Stimulated activated naive B cell treated with anti-CD40 and anti-IgM and Interleukin-4, amounts not matched to agents 10 μg/mL and 1 μg/mL and 100 μg/mL, for 72 hours (primary cell): ENCODE data around the gene OTOA.
A peak's percentile ranks its signal among the peaks of the same experiment; 100 is the strongest.
"Not testable (repeated sequence)": the region's sequence is repeated elsewhere in the genome, so short reads cannot be mapped to it uniquely, and the experiment has no call there.

ENCODE experiments used
- ATAC-seq, 2 donors: fragments of 150-1000 bp; cut with Tn5 transposase; replicated peaks; 2 replicates each; pipeline ENCODE4 v1.10.0; 2021; ENCODE audit warnings: moderate library complexity in 1 of 2
- DNase-seq: peaks from one replicate; pipeline ENCODE4 v3.0.0; 2021
- H3K27ac Mint-ChIP-seq: one replicate; pipeline ENCODE4 v1.8.0; 2022; ENCODE audit warnings: mild to moderate bottlenecking, mixed read lengths
- H3K27me3 Mint-ChIP-seq, 2 donors: one replicate each; pipeline ENCODE4 v1.8.0; 2022; ENCODE audit warnings: mixed read lengths in 2 of 2
- H3K36me3 Mint-ChIP-seq, 2 donors: one replicate each; pipeline ENCODE4 v1.8.0; 2022; ENCODE audit warnings: mixed read lengths in 2 of 2, mild to moderate bottlenecking in 1 of 2
- H3K4me1 Mint-ChIP-seq, 2 donors: one replicate each; pipeline ENCODE4 v1.8.0; 2022; ENCODE audit warnings: mixed read lengths in 2 of 2, mild to moderate bottlenecking in 1 of 2
- H3K4me3 Mint-ChIP-seq, 2 donors: one replicate each; pipeline ENCODE4 v1.8.0; 2022; ENCODE audit warnings: mild to moderate bottlenecking in 2 of 2, mixed read lengths in 2 of 2, moderate library complexity in 1 of 2
- H3K9me3 Mint-ChIP-seq, 2 donors: one replicate each; pipeline ENCODE4 v1.8.0; 2022; ENCODE audit warnings: mixed read lengths in 2 of 2, mild to moderate bottlenecking in 1 of 2

The OTOA gene

DNA sequence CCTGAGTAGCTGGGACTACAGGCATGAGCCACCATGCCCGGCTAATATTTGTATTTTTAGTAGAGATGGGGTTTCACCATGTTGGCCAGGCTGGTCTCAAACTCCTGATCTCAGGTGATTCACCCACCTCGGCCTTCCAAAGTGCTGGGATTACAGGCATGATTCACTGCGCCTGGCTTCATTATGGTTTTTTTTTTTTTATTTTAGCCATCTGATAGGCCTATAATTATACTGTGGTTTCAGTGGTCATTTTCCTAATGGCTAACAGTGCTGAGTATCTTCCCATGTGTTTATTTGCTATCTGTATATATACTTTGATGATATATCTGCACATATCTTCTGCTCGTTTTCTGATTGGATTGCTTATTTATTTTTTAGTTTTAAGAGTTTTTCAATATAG lies 10.7 kb downstream of the OTOA start:
- not testable (repeated sequence) for H3K27ac Mint-ChIP-seq, ATAC-seq, H3K4me1 Mint-ChIP-seq, H3K9me3 Mint-ChIP-seq, DNase-seq, H3K27me3 Mint-ChIP-seq, H3K36me3 Mint-ChIP-seq, H3K4me3 Mint-ChIP-seq

DNA sequence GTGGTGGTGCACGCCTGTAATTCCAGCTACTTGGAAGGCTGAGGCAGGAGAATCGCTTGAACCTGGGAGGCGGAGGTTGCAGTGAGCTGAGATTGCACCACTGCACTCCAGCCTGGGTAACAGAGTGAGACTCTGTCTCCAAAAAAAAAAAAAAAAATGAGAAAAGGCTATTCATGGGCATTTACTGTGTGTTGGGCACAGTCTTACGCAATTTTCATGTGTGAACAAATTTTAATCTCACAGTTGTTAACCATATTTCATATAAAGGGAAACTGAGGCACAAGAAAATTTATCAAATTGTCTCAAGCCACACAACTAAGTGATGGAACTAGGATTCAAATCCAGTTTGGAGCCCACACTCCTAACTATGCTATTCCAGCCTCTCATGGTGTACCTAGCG lies 16.9 kb downstream of the OTOA start:
- H3K4me3 Mint-ChIP-seq, H3K27ac Mint-ChIP-seq, H3K36me3 Mint-ChIP-seq, H3K4me1 Mint-ChIP-seq, ATAC-seq, H3K9me3 Mint-ChIP-seq, DNase-seq: not testable (repeated sequence)
- peaks cover 10 to 20% of the 10 kb centered on the region in 2 donors for H3K27me3 Mint-ChIP-seq

DNA sequence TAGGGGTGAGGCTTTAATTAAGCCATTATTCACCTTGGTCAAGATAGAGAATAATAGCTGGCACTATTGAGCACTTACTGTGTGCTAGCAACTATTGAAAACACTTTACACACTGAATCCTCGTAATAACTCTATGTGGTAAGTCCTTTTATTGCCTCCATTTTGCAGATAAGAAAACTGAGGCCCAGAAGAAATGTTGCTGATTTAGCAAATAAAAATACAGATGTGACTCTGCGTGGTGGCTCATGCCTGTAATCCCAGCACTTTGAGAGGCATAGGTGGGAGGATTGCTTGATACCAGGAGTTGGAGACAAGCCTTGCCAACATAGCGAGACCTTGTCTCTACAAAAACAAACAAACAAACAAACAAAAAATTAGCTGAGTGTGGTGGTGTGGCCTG lies 19.4 kb downstream of the OTOA start:
- peaks cover 4 to 8% of the 10 kb centered on the region in 2 donors for H3K4me1 Mint-ChIP-seq

DNA sequence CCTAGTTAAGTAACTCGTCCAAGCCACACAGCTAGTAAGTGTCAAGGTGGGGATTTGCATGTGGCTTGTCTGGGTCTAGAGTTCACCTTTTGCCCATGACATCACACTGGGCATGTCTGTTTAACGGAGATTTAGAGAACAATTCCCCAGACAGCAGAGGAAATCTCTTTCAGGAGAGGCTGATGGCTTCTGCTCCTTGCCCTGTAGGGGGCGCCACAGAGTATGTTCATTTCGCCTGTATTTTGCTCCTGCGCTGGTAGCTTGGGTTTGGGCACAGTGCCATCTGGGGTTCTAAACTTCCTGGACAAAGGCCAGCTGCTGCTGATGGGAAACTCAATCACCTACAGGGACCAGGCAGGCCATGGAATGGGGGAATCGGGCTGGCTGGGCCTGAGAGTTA lies 20.4 kb downstream of the OTOA start:
- peak in 1 of 2 donors; percentile 27 for ATAC-seq
- Mint-ChIP-seq H3K4me1 (peaks cover 4 to 8% of the 10 kb centered on the region in 2 donors), H3K27me3 (peaks cover 4 to 20% of the 10 kb centered on the region in 2 donors)

More for the DNA sequence above, 19.4 kb downstream of the OTOA start:
- ATAC-seq (no peak), DNase-seq (no peak)
- H3K27me3 Mint-ChIP-seq, result peaks cover 6 to 20% of the 10 kb centered on the region in 2 donors
- H3K36me3 Mint-ChIP-seq, result peaks cover 0 to 2% of the 10 kb centered on the region in 2 donors
- H3K4me3 Mint-ChIP-seq, result no peak overlapping the region
- H3K27ac Mint-ChIP-seq, result no peak overlapping the region
- peaks cover 2 to 3% of the 10 kb centered on the region in 2 donors for H3K9me3 Mint-ChIP-seq

DNA sequence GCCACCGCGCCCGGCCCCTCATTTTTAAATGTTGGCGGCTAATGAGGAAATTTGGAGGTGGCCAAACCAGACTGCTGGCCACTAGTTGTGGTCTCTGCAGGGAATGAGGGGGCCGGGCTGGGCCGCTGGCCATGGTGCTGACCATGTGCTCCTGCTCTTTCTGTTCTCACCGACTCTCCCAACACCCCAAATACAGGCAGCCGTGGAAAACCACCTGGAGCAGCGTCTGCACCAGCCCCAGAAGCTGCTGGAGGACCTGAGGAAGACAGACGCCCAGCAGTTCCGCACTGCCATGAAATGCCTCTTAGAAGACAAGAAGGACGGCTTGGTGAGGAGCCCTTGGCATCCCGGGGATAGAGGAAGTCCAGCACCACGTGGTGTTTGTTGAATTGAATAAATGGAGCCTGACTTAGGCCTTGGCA lies 21.3 kb downstream of the OTOA start:
- DNase-seq (no peak), ATAC-seq (no peak)
- H3K4me1 Mint-ChIP-seq, result peaks cover 4 to 8% of the 10 kb centered on the region in 2 donors
- H3K27ac Mint-ChIP-seq, result no peak overlapping the region
- no peak overlapping the region for H3K4me3 Mint-ChIP-seq
- peaks cover 4 to 19% of the 10 kb centered on the region in 2 donors for H3K27me3 Mint-ChIP-seq
- peaks cover 3% of the 10 kb centered on the region in 2 donors for H3K9me3 Mint-ChIP-seq
- H3K36me3 Mint-ChIP-seq, result peaks cover 0 to 2% of the 10 kb centered on the region in 2 donors

More for the DNA sequence above, 20.4 kb downstream of the OTOA start:
- DNase-seq, result no peak
- peaks cover 3% of the 10 kb centered on the region in 2 donors for H3K9me3 Mint-ChIP-seq
- H3K27ac Mint-ChIP-seq, result no peak overlapping the region
- H3K4me3 Mint-ChIP-seq, result no peak overlapping the region
- H3K36me3 Mint-ChIP-seq, result peaks cover 0 to 2% of the 10 kb centered on the region in 2 donors

DNA sequence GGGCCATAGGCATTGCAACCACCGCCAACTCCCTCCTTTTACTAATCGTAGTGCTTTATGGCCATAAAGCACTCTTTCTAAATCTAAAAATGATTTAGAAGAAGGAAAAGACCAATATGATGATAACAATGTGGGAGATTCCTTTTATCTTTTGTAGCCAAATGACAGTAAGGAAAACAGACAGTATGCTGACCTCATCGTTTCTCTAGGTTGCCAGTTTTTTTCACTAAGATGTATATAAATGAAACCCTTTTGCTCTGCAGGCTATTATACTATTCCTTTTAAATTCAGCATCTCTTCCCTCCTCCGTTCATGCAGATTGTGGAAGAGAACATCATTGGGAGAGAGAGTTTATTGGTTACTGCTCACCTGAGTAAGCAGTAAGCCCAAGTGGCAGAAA lies 25.3 kb downstream of the OTOA start:
- H3K4me1 Mint-ChIP-seq, result peaks cover 3 to 4% of the 10 kb centered on the region in 2 donors
- H3K36me3 Mint-ChIP-seq, result peaks cover 0 to 2% of the 10 kb centered on the region in 2 donors
- ATAC-seq, result no peak
- no peak for DNase-seq
- H3K4me3 Mint-ChIP-seq, result no peak overlapping the region
- peaks cover 3 to 5% of the 10 kb centered on the region in 2 donors for H3K9me3 Mint-ChIP-seq
- H3K27ac Mint-ChIP-seq, result no peak overlapping the region
- H3K27me3 Mint-ChIP-seq, result peaks cover 0 to 4% of the 10 kb centered on the region in 2 donors

DNA sequence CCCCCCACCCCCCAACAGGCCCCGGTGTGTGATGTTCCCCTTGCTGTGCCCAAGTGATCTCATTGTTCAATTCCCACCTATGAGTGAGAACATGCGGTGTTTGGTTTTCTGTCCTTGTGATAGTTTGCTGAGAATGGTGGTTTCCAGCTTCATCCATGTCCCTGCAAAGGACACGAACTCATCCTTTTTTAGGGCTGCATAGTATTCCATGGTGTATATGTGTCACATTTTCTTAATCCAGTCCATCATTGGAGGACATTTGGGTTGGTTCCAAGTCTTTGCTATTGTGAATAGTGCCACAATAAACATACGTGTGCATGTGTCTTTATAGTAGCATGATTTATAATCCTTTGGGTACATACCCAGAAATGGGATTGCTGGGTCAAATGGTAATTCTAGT lies 27.2 kb downstream of the OTOA start:
- H3K4me3 Mint-ChIP-seq, H3K9me3 Mint-ChIP-seq, H3K4me1 Mint-ChIP-seq, H3K27me3 Mint-ChIP-seq, H3K27ac Mint-ChIP-seq, ATAC-seq, DNase-seq, H3K36me3 Mint-ChIP-seq: not testable (repeated sequence)

DNA sequence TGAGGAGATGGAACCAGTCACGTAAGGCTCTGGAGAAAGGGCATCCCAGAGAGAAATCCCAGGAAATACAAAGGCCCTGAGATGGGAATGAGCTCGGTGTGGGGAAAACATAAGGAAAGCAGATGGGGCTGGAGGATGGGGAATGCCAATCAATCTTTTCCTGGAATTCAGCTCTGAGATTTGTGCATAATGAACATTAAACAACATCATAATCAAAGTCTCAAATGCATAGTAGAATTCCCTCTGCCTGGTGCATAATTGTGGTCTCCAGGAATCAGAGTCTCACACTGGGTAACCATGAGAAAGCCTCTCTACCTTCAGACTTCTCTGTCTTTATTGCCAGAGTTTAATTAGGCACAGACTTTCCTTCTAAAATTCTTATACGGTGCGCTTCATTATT lies 30.8 kb downstream of the OTOA start:
- Mint-ChIP-seq H3K27ac (no peak overlapping the region), H3K36me3 (no peaks in the 10 kb centered on the region), H3K9me3 (peaks cover 0 to 1% of the 10 kb centered on the region in 2 donors), H3K4me3 (no peak overlapping the region), H3K4me1 (no peaks in the 10 kb centered on the region), H3K27me3 (peaks cover 0 to 4% of the 10 kb centered on the region in 2 donors)
- DNase-seq (no peak), ATAC-seq (no peak)

DNA sequence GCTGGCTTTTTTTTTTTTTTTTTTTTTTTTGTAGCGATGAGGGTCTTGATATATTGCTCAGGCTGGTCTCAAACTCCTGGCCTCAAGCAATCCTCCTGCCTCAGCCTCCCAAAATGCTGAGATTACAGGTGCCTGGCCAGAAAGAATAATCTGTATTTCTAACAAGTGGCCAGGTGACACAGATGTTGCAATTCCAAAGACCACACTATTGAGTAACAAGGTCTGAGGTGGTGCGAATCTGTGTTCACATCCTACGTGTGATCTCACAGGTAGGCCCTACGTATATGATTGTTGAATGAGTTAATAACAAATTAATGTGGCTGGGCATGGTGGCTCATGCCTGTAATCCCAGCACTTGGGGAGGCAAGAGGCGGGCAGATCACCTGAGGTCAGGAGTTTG lies 33.3 kb downstream of the OTOA start:
- Mint-ChIP-seq H3K4me1 (no peaks in the 10 kb centered on the region), H3K36me3 (no peaks in the 10 kb centered on the region), H3K4me3 (no peak overlapping the region), H3K27me3 (peaks cover 0 to 2% of the 10 kb centered on the region in 2 donors), H3K9me3 (no peaks in the 10 kb centered on the region), H3K27ac (no peak overlapping the region)
- ATAC-seq (no peak), DNase-seq (no peak)

DNA sequence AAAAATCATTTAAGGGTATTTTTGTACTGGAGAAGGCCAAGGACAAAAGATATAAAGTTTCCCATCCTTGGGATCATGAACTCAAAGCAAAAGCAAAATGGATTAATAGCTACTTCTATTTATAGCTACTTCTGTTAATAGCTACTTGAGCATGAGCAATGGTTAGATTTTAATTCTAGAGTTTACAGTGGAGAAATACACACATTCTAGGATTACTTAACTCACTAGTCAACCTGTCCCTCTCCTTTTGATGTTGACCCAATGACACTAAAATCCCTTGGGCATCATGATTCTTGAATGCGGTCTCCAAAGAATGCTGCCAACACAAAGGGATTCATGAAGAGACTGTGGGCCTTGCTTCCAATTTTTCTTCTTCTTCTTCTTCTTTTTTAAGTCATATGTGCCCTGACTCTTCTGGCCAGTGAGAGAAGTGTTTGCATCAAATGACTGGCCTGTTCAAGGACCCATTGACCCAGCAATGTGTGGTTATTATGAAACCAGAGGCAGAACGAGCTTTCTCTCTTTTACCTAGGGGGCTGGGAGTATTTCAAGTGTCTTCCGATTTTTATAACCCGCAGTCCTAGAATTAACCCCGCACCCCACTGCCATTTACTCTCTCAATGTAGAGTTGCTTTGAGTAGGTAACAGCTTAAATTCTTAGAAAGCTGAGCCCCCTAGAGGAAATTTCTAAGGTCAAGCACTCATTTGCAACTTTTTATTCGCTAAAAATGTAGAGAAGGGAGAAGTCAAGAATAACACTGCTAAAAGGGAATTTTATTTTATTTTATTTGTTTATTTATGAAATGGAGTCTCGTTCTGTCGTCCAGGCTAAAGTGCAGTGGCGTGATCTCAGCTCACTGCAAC lies 34.6 kb downstream of the OTOA start:
- Mint-ChIP-seq H3K27ac (no peak overlapping the region), H3K9me3 (no peaks in the 10 kb centered on the region), H3K27me3 (peaks cover 4 to 8% of the 10 kb centered on the region in 2 donors), H3K36me3 (no peaks in the 10 kb centered on the region), H3K4me1 (peaks cover 5% of the 10 kb centered on the region in 2 donors), H3K4me3 (no peak overlapping the region)
- DNase-seq (no peak), ATAC-seq (no peak)

DNA sequence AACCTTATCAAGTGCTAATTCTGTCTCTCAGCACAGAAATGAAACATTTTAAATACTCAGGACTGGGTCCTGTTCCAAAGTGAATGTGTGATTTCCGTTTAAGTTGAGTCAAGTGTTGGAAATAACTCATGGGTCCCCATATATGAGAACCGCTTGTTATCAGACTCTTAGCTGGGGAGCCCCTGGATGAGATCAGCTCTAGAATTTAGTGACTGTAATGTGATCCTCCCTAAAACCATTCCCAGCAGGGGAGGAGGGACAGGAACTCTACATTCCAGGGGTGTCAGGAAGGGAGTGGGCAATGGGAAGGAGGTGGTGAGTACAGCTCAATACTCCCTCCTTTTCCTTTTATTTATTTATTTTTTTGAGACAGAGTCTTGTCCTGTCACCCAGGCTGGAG lies 37.5 kb downstream of the OTOA start:
- DNase-seq (no peak), ATAC-seq (no peak)
- Mint-ChIP-seq H3K4me1 (peaks cover 14 to 19% of the 10 kb centered on the region in 2 donors), H3K9me3 (no peaks in the 10 kb centered on the region), H3K27ac (no peak overlapping the region), H3K27me3 (peaks cover 7 to 12% of the 10 kb centered on the region in 2 donors), H3K36me3 (peaks cover 0 to 2% of the 10 kb centered on the region in 2 donors), H3K4me3 (no peak overlapping the region)

DNA sequence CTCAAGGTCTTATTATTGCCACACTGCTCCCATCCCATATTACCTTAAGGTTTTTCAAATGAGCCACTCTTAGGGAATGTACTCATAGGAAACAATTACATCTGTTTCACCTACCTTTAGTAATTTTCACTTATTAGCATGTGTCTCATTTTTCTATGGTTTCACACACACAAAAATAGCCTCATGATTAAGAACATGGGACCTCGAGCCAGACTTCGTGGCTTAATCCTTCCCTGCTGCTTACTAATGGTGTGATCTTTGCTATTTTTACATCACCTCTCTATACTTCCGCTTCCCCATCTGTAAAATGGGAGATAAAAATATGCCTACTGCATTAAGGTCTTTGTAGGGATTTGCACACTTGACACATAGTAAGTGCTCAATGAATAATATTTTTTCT lies 38.5 kb downstream of the OTOA start:
- Mint-ChIP-seq H3K4me3 (no peak overlapping the region), H3K27ac (no peak overlapping the region), H3K9me3 (no peaks in the 10 kb centered on the region), H3K36me3 (peaks cover 0 to 2% of the 10 kb centered on the region in 2 donors), H3K4me1 (peaks cover 14 to 19% of the 10 kb centered on the region in 2 donors), H3K27me3 (peaks cover 7 to 12% of the 10 kb centered on the region in 2 donors)
- no peak for DNase-seq
- no peak for ATAC-seq

DNA sequence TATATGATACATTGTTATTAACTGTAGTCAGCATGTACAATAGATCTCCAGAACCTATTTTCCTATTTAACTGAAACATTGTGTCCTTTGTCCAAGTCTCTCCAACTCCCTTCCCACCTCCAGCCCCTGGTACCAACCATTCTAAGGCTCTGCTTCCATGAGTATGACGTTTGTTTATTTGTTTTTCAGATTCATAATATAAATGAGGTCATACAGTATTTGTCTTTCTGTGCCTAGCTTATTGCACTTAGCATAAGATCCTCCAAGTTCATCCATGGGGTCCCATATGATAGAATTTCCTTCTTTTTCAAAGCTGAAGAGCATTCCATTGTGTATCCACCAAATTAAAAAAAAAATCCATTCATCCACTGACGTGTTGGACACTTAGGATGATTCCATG lies 39.4 kb downstream of the OTOA start:
- no peak overlapping the region for H3K4me3 Mint-ChIP-seq
- peaks cover 0 to 2% of the 10 kb centered on the region in 2 donors for H3K36me3 Mint-ChIP-seq
- H3K27ac Mint-ChIP-seq, result no peak overlapping the region
- H3K4me1 Mint-ChIP-seq, result peaks cover 14 to 19% of the 10 kb centered on the region in 2 donors
- DNase-seq (no peak), ATAC-seq (no peak)
- peaks cover 7 to 16% of the 10 kb centered on the region in 2 donors for H3K27me3 Mint-ChIP-seq
- no peaks in the 10 kb centered on the region for H3K9me3 Mint-ChIP-seq

DNA sequence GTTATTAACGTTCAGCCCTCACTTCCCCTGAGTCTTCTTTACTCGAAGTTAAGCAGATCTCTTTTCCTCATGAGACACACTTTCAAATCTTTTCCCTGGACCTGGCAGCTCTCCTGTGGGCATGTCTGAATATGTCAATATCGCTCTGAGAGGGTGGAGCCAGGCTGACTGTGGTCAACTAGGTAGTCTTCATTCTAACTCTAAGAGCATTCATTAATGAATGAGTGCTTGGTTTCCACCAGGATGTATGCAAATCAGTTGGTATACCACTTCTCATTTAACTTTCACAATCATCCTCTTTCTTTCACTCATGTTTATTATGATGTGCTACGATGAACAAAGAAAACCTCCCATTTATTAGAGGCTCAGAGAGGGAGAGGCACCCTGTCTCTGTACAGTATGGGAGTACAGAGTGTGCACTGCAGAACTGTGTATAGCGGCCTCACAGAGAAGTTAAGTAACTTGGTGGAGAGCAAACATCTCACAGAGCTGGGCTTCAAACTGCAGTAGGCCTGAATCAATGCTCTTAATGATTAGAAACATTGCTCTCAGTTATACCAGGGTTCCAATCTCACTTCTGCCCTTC lies 39.9 kb downstream of the OTOA start:
- no peaks in the 10 kb centered on the region for H3K9me3 Mint-ChIP-seq
- no peak overlapping the region for H3K4me3 Mint-ChIP-seq
- peak overlapping the region; percentile 56 for H3K27ac Mint-ChIP-seq
- DNase-seq (no peak), ATAC-seq (peak; percentile 91 to 92)
- H3K4me1 Mint-ChIP-seq, result peaks cover 14 to 19% of the 10 kb centered on the region in 2 donors
- H3K27me3 Mint-ChIP-seq, result peaks cover 7 to 16% of the 10 kb centered on the region in 2 donors
- peaks cover 0 to 2% of the 10 kb centered on the region in 2 donors for H3K36me3 Mint-ChIP-seq

DNA sequence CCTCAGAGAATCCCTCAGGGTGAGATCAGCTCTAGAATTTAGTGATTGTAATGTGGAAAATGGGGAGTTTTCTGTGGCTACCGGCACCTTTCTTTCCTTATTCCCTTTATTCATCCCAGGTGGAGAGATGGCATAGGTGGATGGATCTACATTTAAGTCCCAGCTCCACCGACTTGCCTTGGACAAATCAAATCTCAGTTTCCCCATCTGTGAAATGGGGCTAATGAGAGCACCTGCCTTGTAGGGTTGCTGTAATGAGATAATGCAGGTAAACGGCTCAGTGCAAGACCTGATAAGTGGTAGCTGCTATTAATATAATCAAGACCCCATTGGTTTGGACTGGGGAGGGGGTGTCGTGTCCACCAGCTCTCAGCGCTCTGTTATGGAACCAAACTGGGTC lies 40.5 kb downstream of the OTOA start:
- ATAC-seq, result no peak
- Mint-ChIP-seq H3K36me3 (peaks cover 0 to 2% of the 10 kb centered on the region in 2 donors), H3K9me3 (no peaks in the 10 kb centered on the region), H3K4me1 (peaks cover 14 to 19% of the 10 kb centered on the region in 2 donors), H3K27me3 (peaks cover 7 to 16% of the 10 kb centered on the region in 2 donors), H3K27ac (peak overlapping the region; percentile 20), H3K4me3 (no peak overlapping the region)
- no peak for DNase-seq
